ENCODE results near the gene CWC22.

Gene CWC22

DNA sequence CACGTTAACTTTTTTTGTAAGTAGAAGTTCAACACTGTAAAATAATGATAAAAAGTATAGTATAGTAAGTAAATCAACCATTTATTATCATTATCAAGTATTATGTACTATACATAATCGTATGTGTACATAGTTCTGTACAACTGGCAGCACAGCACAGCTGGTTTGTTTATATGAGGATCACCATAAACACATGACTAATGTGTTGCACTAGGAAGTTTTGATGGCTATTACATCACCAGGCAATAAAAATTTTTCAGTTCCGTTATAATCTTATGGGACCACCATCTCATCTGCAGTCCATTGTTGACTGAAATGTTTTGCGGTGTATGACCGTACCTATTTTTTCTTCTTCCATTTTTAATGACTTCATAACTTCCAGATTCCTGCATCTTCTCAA is 106.4 kb downstream of the CWC22 start:
- H3K4me3 ChIP-seq (ENCODE audit: low read depth, low read length), result no peak overlapping the region
- TF ChIP-seq CTCF (IDR thresholded peaks at IDR 0.05; ENCODE audit: borderline replicate concordance, insufficient read depth, low read depth, low read length), result no peak

DNA sequence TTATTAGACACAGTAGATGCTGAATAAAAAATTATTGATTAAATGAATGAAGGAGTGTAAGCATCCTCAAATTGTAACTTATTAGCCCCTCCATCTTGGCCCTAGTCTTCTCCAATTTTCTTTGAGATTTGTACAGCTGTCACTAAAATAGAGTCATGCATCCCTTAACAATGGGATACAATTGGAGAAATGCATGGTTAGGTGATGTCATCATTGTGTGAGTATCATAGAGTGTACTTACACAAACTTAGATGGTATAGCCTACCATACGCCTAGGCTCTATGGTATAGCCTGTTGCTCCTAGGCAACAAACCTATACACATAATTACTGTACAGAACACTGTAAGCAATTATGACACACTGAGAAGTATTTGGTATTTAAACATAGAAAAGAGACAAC is 107.4 kb downstream of the CWC22 start:
- H3K4me3 ChIP-seq (ENCODE audit: low read depth, low read length), result no peak overlapping the region
- no peak for TF ChIP-seq CTCF (IDR thresholded peaks at IDR 0.05; ENCODE audit: borderline replicate concordance, insufficient read depth, low read depth, low read length)

DNA sequence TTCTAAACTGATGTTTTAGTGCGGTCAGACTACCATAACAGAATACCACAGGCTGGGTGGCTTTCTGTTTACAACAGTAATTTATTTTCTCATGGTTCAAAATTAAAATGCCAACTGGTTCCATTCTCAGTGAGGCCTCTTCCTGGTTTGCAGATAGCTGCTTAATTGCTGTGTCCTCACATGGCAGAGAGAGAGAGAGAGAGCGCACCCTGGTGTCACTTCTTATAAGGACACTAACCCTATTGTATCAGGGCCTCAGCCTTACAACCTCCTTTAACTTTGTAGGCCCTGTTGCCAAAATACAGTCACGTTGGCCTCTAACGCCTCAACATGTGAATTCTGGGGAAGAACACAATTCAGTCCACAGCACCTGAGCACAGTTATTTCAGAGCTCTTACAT is 108.2 kb downstream of the CWC22 start:
- peak; percentile 49; the same call in 1 of the 2 replicates for TF ChIP-seq CTCF (IDR thresholded peaks at IDR 0.05; ENCODE audit: borderline replicate concordance, insufficient read depth, low read depth, low read length)
- no peak overlapping the region for H3K4me3 ChIP-seq (ENCODE audit: low read depth, low read length)

All from GM12875 (cell line).